ENCODE results near the gene RNF38. TPM values are rescaled to one million over a fixed set of nuclear protein-coding genes. Genes with fewer than 3 reads are reported as not detected.
A peak's percentile ranks its signal among the peaks of the same experiment; 100 is the strongest.
"Not testable (repeated sequence)": the region's sequence is repeated elsewhere in the genome, so short reads cannot be mapped to it uniquely, and the experiment has no call there.

RNF38 gene
- total RNA-seq, 1 experiment from 2014 or later = 41.1 TPM

DNA sequence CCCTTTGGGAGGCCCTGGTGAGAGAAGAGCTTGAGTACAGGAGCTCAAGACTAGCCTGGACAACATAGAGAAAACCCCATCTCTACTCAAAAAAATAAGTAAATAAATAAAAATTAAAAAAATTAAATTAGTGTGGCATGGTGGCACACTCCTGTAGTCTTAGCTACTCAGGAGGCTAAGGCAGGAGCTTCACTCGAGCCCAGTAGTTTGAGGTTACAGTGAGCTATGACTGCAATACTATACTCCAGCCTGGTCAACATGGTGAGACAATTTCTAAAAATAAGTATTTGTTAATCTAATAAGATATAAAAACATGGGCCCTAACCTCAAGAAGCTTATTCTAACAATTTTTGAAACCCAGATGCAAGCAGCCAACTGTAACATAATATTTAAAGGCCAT lies 7.6 kb downstream of the RNF38 start:
- Histone ChIP-seq H3K36me3 (replicated peaks; ENCODE audit: control insufficient read depth, insufficient read depth, low read length) (no peaks in the 10 kb centered on the region), H3K4me3 (ENCODE audit: insufficient read depth, low read depth, low read length) (no peak overlapping the region), H3K27me3 (ENCODE audit: control insufficient read depth, insufficient read depth, low read length) (no peaks in the 10 kb centered on the region)
- DNase-seq = no peak

GRCh38 chr9:36389590-36389989 lies 10.5 kb downstream of the RNF38 start:
- Histone ChIP-seq H3K27me3 (ENCODE audit: control insufficient read depth, insufficient read depth, low read length) (no peaks in the 10 kb centered on the region), H3K36me3 (replicated peaks; ENCODE audit: control insufficient read depth, insufficient read depth, low read length) (no peaks in the 10 kb centered on the region), H3K4me3 (ENCODE audit: insufficient read depth, low read depth, low read length) (no peak overlapping the region)
- no peak for DNase-seq

GRCh38 chr9:36386396-36386965 lies 13.6 kb downstream of the RNF38 start:
- not testable (repeated sequence) for DNase-seq; H3K4me3 ChIP-seq (ENCODE audit: insufficient read depth, low read depth, low read length); H3K36me3 ChIP-seq (replicated peaks; ENCODE audit: control insufficient read depth, insufficient read depth, low read length); H3K27me3 ChIP-seq (ENCODE audit: control insufficient read depth, insufficient read depth, low read length)

DNA sequence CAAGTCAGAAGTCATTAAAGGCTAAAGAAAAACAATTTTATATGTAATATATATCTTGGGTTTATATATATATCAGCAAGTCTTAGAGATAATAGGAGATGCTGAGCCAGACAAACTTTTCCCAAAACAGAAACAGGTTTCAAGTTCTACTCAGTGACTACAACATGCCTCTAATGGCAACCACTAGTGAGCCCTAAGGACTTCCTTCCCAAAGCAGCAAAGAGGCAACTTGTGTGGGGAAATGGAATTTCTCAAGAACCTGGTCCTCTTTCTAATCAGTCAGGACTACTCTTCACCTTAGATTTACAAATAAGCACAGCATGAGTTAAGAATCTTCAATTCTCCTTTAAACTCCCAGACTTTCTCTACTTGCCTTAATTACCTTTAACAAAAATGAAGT lies 17.6 kb downstream of the RNF38 start:
- Histone ChIP-seq H3K27me3 (ENCODE audit: control insufficient read depth, insufficient read depth, low read length) (no peaks in the 10 kb centered on the region), H3K4me3 (ENCODE audit: insufficient read depth, low read depth, low read length) (no peak overlapping the region), H3K36me3 (replicated peaks; ENCODE audit: control insufficient read depth, insufficient read depth, low read length) (no peaks in the 10 kb centered on the region)
- DNase-seq = no peak

DNA sequence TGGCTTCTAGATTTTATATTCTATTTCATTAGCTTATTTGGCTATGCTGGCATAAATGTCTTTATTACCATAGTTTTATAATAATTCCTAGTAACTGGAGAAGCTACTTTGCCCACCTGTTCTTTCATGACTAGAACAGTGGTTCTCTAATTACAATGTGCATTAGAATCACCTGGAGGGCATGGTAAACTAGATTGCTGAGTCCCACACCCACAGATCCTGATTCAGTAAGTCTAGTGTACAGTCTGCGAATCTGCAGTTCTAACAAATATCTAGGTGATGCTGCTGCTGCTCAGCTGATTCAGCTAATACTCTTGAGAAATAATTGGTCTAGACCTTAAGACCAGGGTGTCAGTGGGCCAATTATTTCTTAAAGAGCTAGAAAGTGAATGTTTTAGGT lies 35.5 kb downstream of the RNF38 start:
- H3K27me3 ChIP-seq (ENCODE audit: control insufficient read depth, insufficient read depth, low read length) = no peaks in the 10 kb centered on the region
- no peak for DNase-seq
- peaks cover 7% of the 10 kb centered on the region for H3K36me3 ChIP-seq (replicated peaks; ENCODE audit: control insufficient read depth, insufficient read depth, low read length)
- H3K4me3 ChIP-seq (ENCODE audit: insufficient read depth, low read depth, low read length) = no peak overlapping the region

DNA sequence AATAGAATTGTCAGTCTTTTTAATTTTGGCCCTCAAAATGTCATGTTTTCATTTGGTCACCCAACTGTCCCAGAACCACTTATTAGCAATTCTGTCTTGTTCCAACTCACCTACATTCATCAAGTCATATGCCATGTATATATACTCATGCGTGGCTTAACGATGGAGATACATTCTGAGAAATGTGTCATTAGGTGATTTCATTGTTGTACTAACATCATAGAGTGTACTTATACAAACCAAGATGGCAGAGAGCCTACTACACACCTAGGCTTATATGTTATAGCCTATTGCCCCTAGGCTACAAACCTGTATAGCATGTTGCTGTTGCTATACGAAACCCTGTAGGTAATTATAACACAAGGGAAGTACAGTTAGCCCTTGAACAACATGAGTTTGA lies 36.6 kb downstream of the RNF38 start:
- Histone ChIP-seq H3K4me3 (ENCODE audit: insufficient read depth, low read depth, low read length) (no peak overlapping the region), H3K36me3 (replicated peaks; ENCODE audit: control insufficient read depth, insufficient read depth, low read length) (peaks cover 2% of the 10 kb centered on the region), H3K27me3 (ENCODE audit: control insufficient read depth, insufficient read depth, low read length) (no peaks in the 10 kb centered on the region)
- no peak for DNase-seq

- no peaks in the 10 kb centered on the region for H3K27me3 ChIP-seq (ENCODE audit: control insufficient read depth, insufficient read depth, low read length)
- DNase-seq = no peak
- H3K36me3 ChIP-seq (replicated peaks; ENCODE audit: control insufficient read depth, insufficient read depth, low read length) = peaks cover 5% of the 10 kb centered on the region
- no peak overlapping the region for H3K4me3 ChIP-seq (ENCODE audit: insufficient read depth, low read depth, low read length)
These were observed 41.6 kb downstream of the RNF38 start for GRCh38 chr9:36358486-36358885.

DNA sequence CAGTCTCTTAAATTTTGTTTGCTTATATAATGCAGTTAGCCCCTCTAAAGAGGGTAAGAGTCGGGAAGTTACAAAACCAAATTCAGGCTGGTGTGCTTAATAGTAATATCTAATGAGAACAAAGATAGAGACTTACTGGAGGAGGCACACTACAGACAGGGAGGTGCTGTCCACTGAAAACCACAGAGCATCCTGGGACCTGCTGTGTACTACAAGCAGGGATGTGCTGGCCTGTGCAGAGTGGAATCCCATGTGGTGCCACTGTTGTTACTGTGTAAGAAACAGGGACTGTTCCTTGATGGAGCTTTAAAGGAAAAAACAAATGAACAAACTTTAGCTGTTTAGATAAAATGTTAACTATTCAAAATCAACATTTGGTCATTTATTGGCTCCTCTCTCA lies 42.4 kb downstream of the RNF38 start:
- no peak overlapping the region for H3K4me3 ChIP-seq (ENCODE audit: insufficient read depth, low read depth, low read length)
- no peak for DNase-seq
- H3K36me3 ChIP-seq (replicated peaks; ENCODE audit: control insufficient read depth, insufficient read depth, low read length) = peaks cover 5% of the 10 kb centered on the region
- H3K27me3 ChIP-seq (ENCODE audit: control insufficient read depth, insufficient read depth, low read length) = no peaks in the 10 kb centered on the region

DNA sequence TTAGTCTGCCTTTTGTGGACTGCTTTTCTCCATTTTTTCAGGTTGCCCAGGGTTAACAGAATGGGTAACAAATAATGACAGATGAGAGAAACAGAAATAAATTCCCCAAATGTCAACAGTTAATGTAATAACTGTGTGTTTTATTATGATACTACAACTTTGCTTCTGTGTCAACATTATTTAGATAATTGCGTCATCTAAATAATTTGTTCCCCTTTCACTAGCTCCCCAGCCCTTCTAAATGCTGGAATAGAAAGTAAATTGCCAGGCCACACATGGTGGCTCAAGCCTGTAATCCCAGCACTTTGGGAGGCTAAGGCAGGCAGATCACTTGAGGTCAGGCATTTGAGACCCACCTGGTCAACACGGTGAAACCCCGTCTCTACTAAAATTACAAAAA lies 53.5 kb downstream of the RNF38 start:
- no peak overlapping the region for H3K4me3 ChIP-seq (ENCODE audit: insufficient read depth, low read depth, low read length)
- H3K27me3 ChIP-seq (ENCODE audit: control insufficient read depth, insufficient read depth, low read length) = no peaks in the 10 kb centered on the region
- DNase-seq = no peak
- H3K36me3 ChIP-seq (replicated peaks; ENCODE audit: control insufficient read depth, insufficient read depth, low read length) = peaks cover 24% of the 10 kb centered on the region

DNA sequence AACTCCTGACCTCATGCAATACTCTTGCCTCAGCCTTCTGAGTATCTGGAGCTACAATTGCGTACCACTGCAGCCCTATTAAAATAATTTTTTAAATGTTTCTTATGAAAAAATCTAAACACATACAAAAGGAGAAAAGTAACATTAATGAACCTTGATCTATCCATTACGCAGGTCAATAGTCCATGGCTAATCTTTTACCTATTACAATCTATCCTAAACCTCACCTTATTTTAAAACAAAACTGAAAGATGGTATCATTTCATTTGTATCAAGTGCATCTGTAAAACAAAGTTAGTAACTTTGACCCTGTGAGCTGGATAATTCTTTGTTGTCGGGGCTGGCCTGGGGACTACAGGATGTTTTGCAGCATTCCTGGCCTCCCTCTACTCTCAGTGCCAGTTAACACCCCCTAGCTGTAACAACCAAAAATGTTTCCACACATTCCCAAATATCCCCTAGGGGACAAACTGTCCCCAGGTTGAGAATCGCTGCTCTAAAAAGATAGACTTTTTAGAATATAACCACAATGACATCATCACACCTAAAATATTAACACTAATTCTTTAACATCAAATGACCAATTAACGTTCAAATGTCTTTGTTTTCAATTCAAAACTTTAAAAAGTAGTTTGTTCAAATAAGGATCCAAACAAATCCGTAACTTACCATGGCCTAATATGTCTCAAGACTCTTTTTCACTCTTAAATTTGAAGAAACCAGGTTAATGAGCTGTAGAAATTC lies 54.8 kb downstream of the RNF38 start:
- DNase-seq = peak; percentile 55

GRCh38 chr9:36341936-36342577 lies 58.0 kb downstream of the RNF38 start:
- Histone ChIP-seq H3K4me3 (ENCODE audit: insufficient read depth, low read depth, low read length) (no peak overlapping the region), H3K27me3 (ENCODE audit: control insufficient read depth, insufficient read depth, low read length) (no peaks in the 10 kb centered on the region), H3K36me3 (replicated peaks; ENCODE audit: control insufficient read depth, insufficient read depth, low read length) (peaks cover 30% of the 10 kb centered on the region)
- no peak for DNase-seq

More for the DNA sequence above, 54.8 kb downstream of the RNF38 start:
- Histone ChIP-seq H3K27me3 (ENCODE audit: control insufficient read depth, insufficient read depth, low read length) (no peaks in the 10 kb centered on the region), H3K36me3 (replicated peaks; ENCODE audit: control insufficient read depth, insufficient read depth, low read length) (peaks cover 29% of the 10 kb centered on the region), H3K4me3 (ENCODE audit: insufficient read depth, low read depth, low read length) (no peak overlapping the region)

DNA sequence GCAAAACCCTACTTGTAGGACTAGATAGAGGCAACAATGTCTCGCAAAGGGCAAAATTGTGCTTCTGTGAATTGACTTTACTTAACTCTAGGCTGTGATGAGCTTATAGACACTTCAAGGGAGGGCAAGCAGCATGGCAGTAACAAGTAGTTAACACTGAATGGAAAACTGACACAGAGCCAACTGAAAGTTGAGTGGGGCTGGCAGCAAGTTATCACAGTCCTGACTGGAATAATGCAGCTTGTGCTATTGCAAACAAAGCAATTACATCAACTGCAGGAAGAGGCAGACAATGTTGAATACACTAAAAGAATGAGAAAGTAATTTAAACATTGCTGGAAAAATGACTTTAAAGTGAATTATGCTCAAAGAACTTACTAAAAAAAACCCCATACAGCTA lies 62.2 kb downstream of the RNF38 start:
- Histone ChIP-seq H3K4me3 (ENCODE audit: insufficient read depth, low read depth, low read length) (no peak overlapping the region), H3K27me3 (ENCODE audit: control insufficient read depth, insufficient read depth, low read length) (no peaks in the 10 kb centered on the region), H3K36me3 (replicated peaks; ENCODE audit: control insufficient read depth, insufficient read depth, low read length) (peaks cover 26% of the 10 kb centered on the region)
- DNase-seq = no peak

GRCh38 chr9:36337002-36337401 lies 63.1 kb downstream of the RNF38 start:
- DNase-seq = no peak
- Histone ChIP-seq H3K4me3 (ENCODE audit: insufficient read depth, low read depth, low read length) (no peak overlapping the region), H3K36me3 (replicated peaks; ENCODE audit: control insufficient read depth, insufficient read depth, low read length) (peaks cover 24% of the 10 kb centered on the region), H3K27me3 (ENCODE audit: control insufficient read depth, insufficient read depth, low read length) (no peaks in the 10 kb centered on the region)

DNA sequence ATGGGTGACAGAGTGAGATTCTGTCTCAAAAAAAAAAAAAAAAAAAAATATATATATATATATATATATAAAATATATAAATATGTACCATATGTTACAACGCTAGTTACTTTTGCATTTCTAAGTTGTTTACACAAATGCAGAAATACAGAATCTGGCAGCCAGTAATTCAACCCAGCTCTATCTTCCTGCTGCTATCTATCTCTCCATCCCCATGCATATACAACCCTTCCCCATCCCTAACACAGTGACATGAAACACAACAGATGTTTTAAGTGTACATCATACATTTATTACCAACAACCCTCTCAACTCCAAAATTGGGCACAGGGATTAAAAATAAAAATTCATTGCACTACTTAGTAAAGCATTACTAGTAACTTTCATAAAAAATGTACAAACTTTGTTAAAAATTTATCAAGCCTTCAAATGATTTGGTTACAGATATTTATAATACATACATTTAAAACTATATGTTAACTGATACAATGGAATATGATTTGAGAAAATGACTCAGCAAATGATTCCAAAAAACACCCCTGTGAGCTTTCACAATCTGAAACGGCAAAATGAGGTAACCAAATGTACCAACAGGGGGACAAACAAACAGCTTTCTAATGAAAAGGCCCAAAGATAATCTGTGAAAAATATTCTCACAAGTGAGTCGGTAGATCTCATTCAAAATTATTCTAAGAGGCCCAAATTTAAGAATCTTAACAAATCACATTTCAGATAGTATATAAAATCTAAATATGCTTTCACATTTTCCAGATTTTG lies 63.8 kb downstream of the RNF38 start:
- H3K36me3 ChIP-seq (replicated peaks; ENCODE audit: control insufficient read depth, insufficient read depth, low read length) = peaks cover 19% of the 10 kb centered on the region
- no peak overlapping the region for H3K4me3 ChIP-seq (ENCODE audit: insufficient read depth, low read depth, low read length)
- no peaks in the 10 kb centered on the region for H3K27me3 ChIP-seq (ENCODE audit: control insufficient read depth, insufficient read depth, low read length)
- no peak for DNase-seq

- DNase-seq = no peak
- H3K4me3 ChIP-seq (ENCODE audit: insufficient read depth, low read depth, low read length) = no peak overlapping the region
- H3K36me3 ChIP-seq (replicated peaks; ENCODE audit: control insufficient read depth, insufficient read depth, low read length) = peaks cover 1% of the 10 kb centered on the region
- H3K27me3 ChIP-seq (ENCODE audit: control insufficient read depth, insufficient read depth, low read length) = no peaks in the 10 kb centered on the region
These were observed 68.1 kb downstream of the RNF38 start for GRCh38 chr9:36332006-36332405.

Measured in H7 (cell line).